Activated CD8-positive, alpha-beta T cell treated with anti-CD3 and anti-CD28 coated beads, Interleukin-2, amount 10 ng/mL, durations not matched to agents 7 days and 5 days (primary cell): ENCODE data around the gene ARHGAP8. TPM values are rescaled to one million over a fixed set of nuclear protein-coding genes. Genes with fewer than 3 reads are reported as not detected.

Experiments used
- ATAC-seq: fragments of 150-1000 bp; cut with Tn5 transposase; one replicate; pipeline ENCODE4 v1.10.0; 2021; ENCODE audit warnings: moderate library complexity
- CTCF ChIA-PET: fragments of 350-600 bp; sonication (Branson Sonifier 250); formaldehyde crosslinking; loops from one replicate; lab custom pipeline; 2021; ENCODE audit warnings: antibody characterized with exemption; lab: Charles Lee
- POLR2A ChIA-PET: fragments of 350-600 bp; sonication (Branson Sonifier 250); formaldehyde crosslinking; loops from one replicate; lab custom pipeline; 2021; ENCODE audit warnings: antibody characterized with exemption; lab: Charles Lee
- DNase-seq: peaks from one replicate; pipeline ENCODE4 v3.0.0-alpha.2; 2020
- H3K27ac Mint-ChIP-seq: one replicate; pipeline ENCODE4 v1.8.0; 2021; ENCODE audit warnings: mild to moderate bottlenecking, mixed read lengths
- H3K27me3 Mint-ChIP-seq: one replicate; pipeline ENCODE4 v1.8.0; 2021; ENCODE audit warnings: low read depth, mixed read lengths
- H3K36me3 Mint-ChIP-seq: one replicate; pipeline ENCODE4 v1.8.0; 2021; ENCODE audit warnings: low read depth, mixed read lengths
- H3K4me1 Mint-ChIP-seq: one replicate; pipeline ENCODE4 v1.8.0; 2021; ENCODE audit warnings: low read depth, mixed read lengths
- H3K4me3 Mint-ChIP-seq: one replicate; pipeline ENCODE4 v1.8.0; 2021; ENCODE audit warnings: mild to moderate bottlenecking, mixed read lengths
- H3K9me3 Mint-ChIP-seq: one replicate; pipeline ENCODE4 v1.8.0; 2022; ENCODE audit warnings: mixed read lengths; ENCODE audit not compliant: insufficient read depth
- total RNA-seq, 2 experiments: library from RNA; stranded (reverse); gene quantifications; one replicate each; pipeline ENCODE4 v1.2.3, GENCODE V29; 2021

Gene ARHGAP8
- total RNA-seq, 2 experiments from 2014 or later, result 0.39 to 1.2 TPM

GRCh38 chr22:44906248-44906936, 154.0 kb downstream of the ARHGAP8 start:
- peaks cover 5% of the 10 kb centered on the region for H3K9me3 Mint-ChIP-seq
- ATAC-seq (no peak), DNase-seq (no peak)
- POLR2A ChIA-PET, result no interaction called here
- H3K4me1 Mint-ChIP-seq, result no peaks in the 10 kb centered on the region
- H3K27me3 Mint-ChIP-seq, result peaks cover 15% of the 10 kb centered on the region
- H3K27ac Mint-ChIP-seq, result no peak overlapping the region
- no peak overlapping the region for H3K4me3 Mint-ChIP-seq
- H3K36me3 Mint-ChIP-seq, result no peaks in the 10 kb centered on the region
- CTCF ChIA-PET, result no interaction called here

DNA sequence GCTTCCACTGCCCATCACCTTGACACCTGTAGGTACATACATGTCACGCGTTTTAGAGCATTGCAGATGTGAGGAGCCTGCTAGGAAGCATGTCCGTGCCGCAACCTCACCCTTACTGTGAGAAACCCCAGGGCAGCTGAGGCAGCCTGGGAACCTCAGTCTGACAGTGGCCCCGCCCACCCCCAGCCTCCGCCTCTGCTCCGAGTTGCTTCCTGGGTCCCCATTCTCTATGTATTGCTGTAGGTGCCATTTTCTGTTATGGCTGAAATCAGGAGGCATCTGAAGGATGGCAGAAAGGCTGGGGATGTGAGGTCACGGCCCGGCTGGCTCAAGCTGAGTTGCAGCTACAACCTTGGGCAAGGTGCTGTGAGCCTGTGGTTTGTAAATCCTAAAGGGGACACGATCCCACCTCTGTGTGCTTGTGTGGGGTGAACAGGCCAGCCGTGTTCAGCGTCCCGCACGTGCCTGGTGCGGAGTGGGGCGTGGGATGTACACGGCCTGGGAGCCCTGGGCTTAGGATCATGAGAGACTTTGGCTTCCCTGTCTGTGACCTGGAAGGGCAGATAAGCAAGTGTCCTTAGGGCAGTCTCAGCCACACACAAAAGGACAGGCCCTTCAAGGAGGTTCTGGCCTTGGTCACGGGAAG, 154.7 kb downstream of the ARHGAP8 start:
- ATAC-seq (no peak), DNase-seq (no peak)
- Mint-ChIP-seq H3K9me3 (no peaks in the 10 kb centered on the region), H3K27me3 (peaks cover 13% of the 10 kb centered on the region), H3K36me3 (no peaks in the 10 kb centered on the region), H3K27ac (no peak overlapping the region), H3K4me1 (no peaks in the 10 kb centered on the region), H3K4me3 (no peak overlapping the region)
- CTCF ChIA-PET, result no interaction called here
- POLR2A ChIA-PET, result no interaction called here

DNA sequence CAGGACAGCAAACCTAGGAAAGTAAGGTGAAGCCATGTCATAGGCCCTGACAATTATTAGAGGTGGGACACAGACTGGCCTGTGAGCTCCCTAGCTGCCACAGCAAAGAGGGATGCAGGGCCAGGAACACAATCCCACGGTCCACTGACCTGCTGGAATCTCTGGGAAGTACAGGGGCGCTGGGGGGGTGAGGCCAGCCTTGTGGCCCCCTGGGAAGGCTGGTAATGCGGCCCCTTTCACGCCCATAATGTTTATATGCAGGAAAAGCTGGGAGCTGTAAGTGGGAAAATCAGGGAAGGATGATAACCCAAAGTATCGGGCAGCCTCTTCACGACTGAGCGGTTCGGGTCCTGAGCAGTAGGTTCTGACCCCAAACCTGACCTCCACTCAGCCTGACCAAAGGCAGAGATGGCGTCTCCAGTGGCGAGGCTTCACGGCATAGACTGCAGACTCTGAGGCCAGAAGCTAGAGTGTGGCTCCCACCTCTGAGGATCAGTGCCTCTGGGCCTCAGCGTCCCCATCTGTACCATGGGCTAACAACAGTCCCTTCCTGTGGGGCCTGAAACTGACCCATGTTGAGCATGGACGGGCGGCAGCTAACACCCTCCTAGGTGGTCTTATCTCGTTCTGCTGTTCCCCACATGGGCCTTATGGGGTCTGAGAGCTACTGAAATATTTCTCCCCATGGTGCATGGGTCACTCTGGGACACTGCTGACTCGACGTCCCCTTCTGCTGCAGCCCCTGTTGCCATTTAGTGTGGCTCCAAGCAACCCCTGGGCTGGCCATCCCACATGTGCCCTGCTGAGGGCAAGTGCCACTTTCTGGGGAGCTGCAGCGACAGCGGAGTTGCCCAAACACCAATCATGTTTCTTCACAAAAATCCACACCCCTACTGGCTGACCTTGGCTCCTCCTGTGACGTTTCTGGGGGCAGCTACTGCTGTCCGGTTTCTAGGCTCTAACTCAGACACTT, 155.7 kb downstream of the ARHGAP8 start:
- no peak for ATAC-seq
- Mint-ChIP-seq H3K9me3 (no peaks in the 10 kb centered on the region), H3K4me1 (no peaks in the 10 kb centered on the region), H3K27me3 (peaks cover 10% of the 10 kb centered on the region), H3K4me3 (no peak overlapping the region), H3K36me3 (no peaks in the 10 kb centered on the region), H3K27ac (no peak overlapping the region)
- DNase-seq, result no peak
- CTCF ChIA-PET, result no interaction called here
- POLR2A ChIA-PET, result no interaction called here

DNA sequence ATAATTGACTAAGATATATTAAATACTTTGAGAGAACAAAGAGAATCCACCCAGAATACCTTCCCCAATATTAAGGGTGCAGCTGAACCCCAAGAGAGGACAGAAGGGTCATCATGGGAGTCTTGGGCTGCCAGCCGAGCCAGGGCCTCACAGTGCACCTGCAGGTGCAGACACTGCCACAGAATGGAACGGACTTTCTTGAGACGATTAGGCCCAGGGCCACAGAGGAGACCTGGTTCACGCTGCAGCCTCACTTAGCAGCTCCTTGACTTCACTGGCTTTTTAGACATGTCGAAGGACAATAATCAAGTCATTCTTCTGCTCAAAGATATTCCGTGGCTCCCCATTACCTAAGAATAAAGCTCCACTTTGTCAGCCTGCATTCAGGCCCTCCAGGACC, 156.9 kb downstream of the ARHGAP8 start:
- ATAC-seq (no peak), DNase-seq (no peak)
- Mint-ChIP-seq H3K27me3 (peaks cover 6% of the 10 kb centered on the region), H3K4me1 (no peaks in the 10 kb centered on the region), H3K9me3 (no peaks in the 10 kb centered on the region), H3K27ac (no peak overlapping the region), H3K36me3 (no peaks in the 10 kb centered on the region), H3K4me3 (no peak overlapping the region)
- ChIA-PET POLR2A (no interaction called here), CTCF (no interaction called here)

Other genes starting within 250 kb of the ARHGAP8 start
- 10 to 100 TPM; 29.4 to 31.5 TPM for gene PRR5, start 50.4 kb upstream of the ARHGAP8 start, total RNA-seq